Stimulated activated CD8-positive, alpha-beta memory T cell treated with anti-CD3 and anti-CD28 coated beads, Interleukin-2, amount 100 ng/mL, for 1 hour (primary cell): ENCODE data around the gene PTX4.

Experiments used
- DNase-seq, 2 donors: peaks; one replicate each; pipeline ENCODE4 v3.0.0-alpha.2; 2020; ENCODE audit warnings: low read depth in 2 of 2

The PTX4 gene

GRCh38 chr16:1459967-1460366 is 28.8 kb downstream of the PTX4 start:
- DNase-seq = no peak

GRCh38 chr16:1458977-1459341 is 29.8 kb downstream of the PTX4 start:
- no peak for DNase-seq

GRCh38 chr16:1458336-1458976 is 30.3 kb downstream of the PTX4 start:
- no peak for DNase-seq

GRCh38 chr16:1457489-1458245 is 31.1 kb downstream of the PTX4 start:
- no peak for DNase-seq

- no peak for DNase-seq
Measured at GRCh38 chr16:1456951-1457350, 31.8 kb downstream of the PTX4 start.

- DNase-seq = no peak
Measured at GRCh38 chr16:1455190-1456171, 33.3 kb downstream of the PTX4 start.

GRCh38 chr16:1454561-1454960 is 34.2 kb downstream of the PTX4 start:
- no peak for DNase-seq

- DNase-seq = no peak
Measured at GRCh38 chr16:1453316-1453715, 35.4 kb downstream of the PTX4 start.

GRCh38 chr16:1452530-1452929 is 36.2 kb downstream of the PTX4 start:
- no peak for DNase-seq

GRCh38 chr16:1451702-1452392 is 36.9 kb downstream of the PTX4 start:
- DNase-seq = no peak

GRCh38 chr16:1450841-1451240 is 37.9 kb downstream of the PTX4 start:
- no peak for DNase-seq

- DNase-seq = no peak
Measured at GRCh38 chr16:1450218-1450617, 38.5 kb downstream of the PTX4 start.

GRCh38 chr16:1449201-1449788 is 39.4 kb downstream of the PTX4 start:
- DNase-seq = no peak

GRCh38 chr16:1448536-1449116 is 40.1 kb downstream of the PTX4 start:
- DNase-seq = no peak

GRCh38 chr16:1447965-1448364 is 40.8 kb downstream of the PTX4 start:
- DNase-seq = no peak

- DNase-seq = no peak
Measured at GRCh38 chr16:1446296-1447080, 42.3 kb downstream of the PTX4 start.

- DNase-seq = no peak
Measured at GRCh38 chr16:1445518-1446203, 43.1 kb downstream of the PTX4 start.

- no peak for DNase-seq
Measured at GRCh38 chr16:1444730-1445517, 43.8 kb downstream of the PTX4 start.
